ENCODE results near the gene PPP2R3A. TPM values are rescaled to one million over a fixed set of nuclear protein-coding genes. Genes with fewer than 3 reads are reported as not detected.

PPP2R3A gene
- total RNA-seq, 8 experiments from 2014 or later: 5.7 to 23.5 (median 18.8) TPM

- Histone ChIP-seq H3K4me3 (no peak overlapping the region), H3K4me1 (replicated peaks in 1 of 2) (no peaks in the 10 kb centered on the region), H3K27ac (no peak overlapping the region)
- in situ Hi-C loops (cut with MboI; ENCODE audit: low pct_unique_long_range_greater_than_20kb in 2 of 9, low sequenced_read_pairs in 9 of 9, unreplicated experiment in 9 of 9): no loop called here
- 80 to 100% (median 94%) methylated on average over 1 to 2 of the region's 2 CpGs for WGBS, 10 experiments
- ATAC-seq (replicated peaks in 6 of 8): no peak
Measured at GRCh38 chr3:135980343-135980742, 14.8 kb downstream of the PPP2R3A start.

- 13 to 100% (median 73%) methylated on average over 1 to 4 of the region's 4 CpGs for WGBS, 10 experiments
- no peak for ATAC-seq (replicated peaks in 6 of 8)
Measured at GRCh38 chr3:135981701-135982403, 16.3 kb downstream of the PPP2R3A start.

GRCh38 chr3:135982404-135982761 lies 16.9 kb downstream of the PPP2R3A start:
- Histone ChIP-seq H3K4me3 (no peak overlapping the region), H3K27ac (no peak overlapping the region), H3K4me1 (replicated peaks in 1 of 2) (no peaks in the 10 kb centered on the region)
- 40 to 100% (median 100%) methylated on average over 1 of the region's 1 CpG; no CpG with 5 or more reads in 4 of the 10 experiments for WGBS, 10 experiments
- no peak for ATAC-seq (replicated peaks in 6 of 8)
- in situ Hi-C loops (cut with MboI; ENCODE audit: low pct_unique_long_range_greater_than_20kb in 2 of 9, low sequenced_read_pairs in 9 of 9, unreplicated experiment in 9 of 9): no loop called here

More at GRCh38 chr3:135981701-135982403, 16.3 kb downstream of the PPP2R3A start:
- H3K4me1 ChIP-seq (replicated peaks in 1 of 2): no peaks in the 10 kb centered on the region
- in situ Hi-C loops (cut with MboI; ENCODE audit: low pct_unique_long_range_greater_than_20kb in 2 of 9, low sequenced_read_pairs in 9 of 9, unreplicated experiment in 9 of 9): no loop called here
- no peak overlapping the region for H3K27ac ChIP-seq
- H3K4me3 ChIP-seq: no peak overlapping the region

DNA sequence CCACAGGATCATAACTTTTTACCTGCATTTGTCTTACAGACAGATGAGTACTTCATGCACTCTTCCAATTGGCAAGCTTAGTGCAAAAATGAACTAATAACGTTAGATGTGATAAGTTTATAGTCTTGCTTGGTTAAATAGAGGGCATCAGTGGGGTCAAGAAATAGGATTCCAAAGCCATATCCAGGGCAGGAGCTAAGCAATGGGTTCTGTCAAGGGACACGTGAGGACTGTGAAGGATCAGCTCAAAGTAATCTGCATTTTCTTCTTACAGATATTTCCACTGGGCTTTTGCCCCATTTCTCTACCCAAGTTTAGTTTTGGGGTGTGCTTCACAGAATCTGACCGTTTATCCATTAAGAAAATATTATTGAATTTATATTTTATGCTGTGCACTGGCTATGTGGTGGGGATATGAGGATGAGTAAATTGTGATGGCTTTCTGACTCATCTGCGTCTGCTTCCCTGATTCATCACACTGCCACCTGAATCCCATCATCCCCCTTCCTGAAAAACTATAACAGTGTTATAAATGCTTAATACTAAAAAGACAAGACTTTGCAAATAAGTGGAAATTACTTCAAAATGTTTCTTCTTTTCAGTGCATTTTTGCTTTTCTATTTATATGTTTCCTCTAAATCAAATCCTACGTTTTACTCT lies 17.5 kb downstream of the PPP2R3A start:
- H3K4me1 ChIP-seq (replicated peaks in 1 of 2): no peaks in the 10 kb centered on the region
- in situ Hi-C loops (cut with MboI; ENCODE audit: low pct_unique_long_range_greater_than_20kb in 2 of 9, low sequenced_read_pairs in 9 of 9, unreplicated experiment in 9 of 9): no loop called here
- H3K27ac ChIP-seq: no peak overlapping the region
- 0 to 100% (median 90%) methylated on average over 1 to 5 of the region's 5 CpGs for WGBS, 10 experiments
- H3K4me3 ChIP-seq: no peak overlapping the region
- peak in 2 of 8 experiments; percentile 33 to 82 for ATAC-seq (replicated peaks in 6 of 8)

DNA sequence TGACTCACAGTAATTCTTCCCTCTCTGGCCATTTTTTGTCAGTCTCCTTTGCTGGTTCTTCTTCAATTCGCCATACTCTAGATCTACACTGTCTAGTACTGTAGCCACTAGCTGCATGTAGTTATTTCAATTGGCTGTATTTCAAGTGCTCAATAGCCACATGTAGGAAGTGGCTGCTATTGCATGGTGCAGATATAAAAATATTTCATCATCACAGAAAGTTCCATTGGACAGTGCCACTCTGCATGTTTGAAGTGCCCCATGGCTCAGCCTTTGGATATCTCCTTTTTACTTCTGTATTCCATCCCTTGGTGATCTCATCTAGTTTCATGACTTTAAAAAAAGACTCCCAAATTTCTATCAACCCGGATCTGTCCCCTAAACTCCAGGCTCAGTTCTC lies 22.1 kb downstream of the PPP2R3A start:
- WGBS, 10 experiments: 63 to 100% (median 98%) methylated on average over 1 to 2 of the region's 2 CpGs; no CpG with 5 or more reads in 2 of the 10 experiments
- Histone ChIP-seq H3K4me3 (no peak overlapping the region), H3K4me1 (replicated peaks in 1 of 2) (no peaks in the 10 kb centered on the region), H3K27ac (no peak overlapping the region)
- in situ Hi-C loops (cut with MboI; ENCODE audit: low pct_unique_long_range_greater_than_20kb in 2 of 9, low sequenced_read_pairs in 9 of 9, unreplicated experiment in 9 of 9): no loop called here
- no peak for ATAC-seq (replicated peaks in 6 of 8)

- in situ Hi-C loops (cut with MboI; ENCODE audit: low pct_unique_long_range_greater_than_20kb in 2 of 9, low sequenced_read_pairs in 9 of 9, unreplicated experiment in 9 of 9): no loop called here
- Histone ChIP-seq H3K27ac (no peak overlapping the region), H3K4me1 (replicated peaks in 1 of 2) (no peaks in the 10 kb centered on the region), H3K4me3 (no peak overlapping the region)
- no peak for ATAC-seq (replicated peaks in 6 of 8)
- WGBS, 10 experiments: 0 to 100% (median 80%) methylated on average over 1 to 2 of the region's 2 CpGs; no CpG with 5 or more reads in 2 of the 10 experiments
Measured at GRCh38 chr3:135989242-135989641, 23.7 kb downstream of the PPP2R3A start.

GRCh38 chr3:135990903-135991302 lies 25.4 kb downstream of the PPP2R3A start:
- in situ Hi-C loops (cut with MboI; ENCODE audit: low pct_unique_long_range_greater_than_20kb in 2 of 9, low sequenced_read_pairs in 9 of 9, unreplicated experiment in 9 of 9): no loop called here
- 80 to 100% (median 96%) methylated on average over 1 to 4 of the region's 4 CpGs for WGBS, 10 experiments

GRCh38 chr3:135991621-135992020 lies 26.1 kb downstream of the PPP2R3A start:
- WGBS, 10 experiments: 40 to 100% (median 86%) methylated on average over 1 to 2 of the region's 2 CpGs
- Histone ChIP-seq H3K4me3 (no peak overlapping the region), H3K27ac (no peak overlapping the region), H3K4me1 (replicated peaks in 1 of 2) (no peaks in the 10 kb centered on the region)
- ATAC-seq (replicated peaks in 6 of 8): no peak
- in situ Hi-C loops (cut with MboI; ENCODE audit: low pct_unique_long_range_greater_than_20kb in 2 of 9, low sequenced_read_pairs in 9 of 9, unreplicated experiment in 9 of 9): no loop called here

More at GRCh38 chr3:135990903-135991302, 25.4 kb downstream of the PPP2R3A start:
- no peak for ATAC-seq (replicated peaks in 6 of 8)
- H3K4me3 ChIP-seq: no peak overlapping the region
- H3K4me1 ChIP-seq (replicated peaks in 1 of 2): no peaks in the 10 kb centered on the region
- H3K27ac ChIP-seq: no peak overlapping the region

DNA sequence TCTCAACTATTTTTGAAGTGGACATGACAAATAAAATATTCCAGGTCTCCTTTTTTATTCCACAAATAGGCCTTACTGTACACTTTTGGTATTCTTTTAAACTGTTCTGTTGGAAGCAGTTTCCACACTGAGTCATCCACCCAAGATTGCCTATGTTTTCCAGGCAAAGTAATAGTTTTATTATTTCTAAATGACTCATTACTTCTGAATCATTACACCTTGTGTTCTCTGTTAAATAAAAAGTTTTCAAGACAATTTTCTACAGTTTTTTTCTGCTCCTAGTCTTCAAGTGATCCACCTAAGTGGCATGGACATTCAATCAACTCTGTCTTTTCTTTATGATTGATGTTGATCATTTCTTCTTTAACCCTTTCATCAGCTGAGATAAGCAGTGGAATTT lies 26.5 kb downstream of the PPP2R3A start:
- no peaks in the 10 kb centered on the region for H3K4me1 ChIP-seq (replicated peaks in 1 of 2)
- no peak overlapping the region for H3K27ac ChIP-seq
- peak in 2 of 8 experiments; percentile 62 to 73 for ATAC-seq (replicated peaks in 6 of 8)
- no peak overlapping the region for H3K4me3 ChIP-seq
- in situ Hi-C loops (cut with MboI; ENCODE audit: low pct_unique_long_range_greater_than_20kb in 2 of 9, low sequenced_read_pairs in 9 of 9, unreplicated experiment in 9 of 9): no loop called here

GRCh38 chr3:135994708-135995337 lies 29.3 kb downstream of the PPP2R3A start:
- 80 to 100% (median 93%) methylated on average over 1 to 3 of the region's 3 CpGs; no CpG with 5 or more reads in 1 of the 10 experiments for WGBS, 10 experiments
- ATAC-seq (replicated peaks in 6 of 8): peak in 1 of 8 experiments; percentile 72
- Histone ChIP-seq H3K4me1 (replicated peaks in 1 of 2) (no peaks in the 10 kb centered on the region), H3K4me3 (no peak overlapping the region), H3K27ac (no peak overlapping the region)
- in situ Hi-C loops (cut with MboI; ENCODE audit: low pct_unique_long_range_greater_than_20kb in 2 of 9, low sequenced_read_pairs in 9 of 9, unreplicated experiment in 9 of 9): no loop called here

DNA sequence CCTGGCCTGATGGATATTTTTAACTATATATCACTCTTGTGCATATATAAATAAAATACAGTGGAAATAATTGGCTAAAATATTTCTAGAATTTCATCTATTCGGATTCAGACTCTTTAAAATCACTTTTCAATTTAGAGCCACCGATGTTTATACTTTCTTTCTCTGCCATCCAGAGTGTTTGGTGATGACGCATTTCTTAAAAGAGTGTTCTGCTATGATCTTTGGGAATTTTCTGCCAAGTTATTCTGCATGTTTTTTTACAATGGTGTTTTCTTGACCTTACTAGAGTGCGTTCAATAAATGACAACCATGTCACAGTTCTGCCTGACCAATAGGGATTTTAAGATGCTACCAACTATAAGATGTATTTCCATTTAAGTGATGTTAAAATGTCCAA lies 30.2 kb downstream of the PPP2R3A start:
- whole genome bisulfite sequencing, 10 experiments: 68 to 100% (median 98%) methylated on average over 1 to 4 of the region's 4 CpGs
- Histone ChIP-seq H3K4me3 (no peak overlapping the region), H3K27ac (no peak overlapping the region), H3K4me1 (replicated peaks in 1 of 2) (no peaks in the 10 kb centered on the region)
- in situ Hi-C loops (cut with MboI; ENCODE audit: low pct_unique_long_range_greater_than_20kb in 2 of 9, low sequenced_read_pairs in 9 of 9, unreplicated experiment in 9 of 9): no loop called here
- ATAC-seq (replicated peaks in 6 of 8): no peak

- Histone ChIP-seq H3K27ac (no peak overlapping the region), H3K4me3 (no peak overlapping the region), H3K4me1 (replicated peaks in 1 of 2) (no peaks in the 10 kb centered on the region)
- in situ Hi-C loops (cut with MboI; ENCODE audit: low pct_unique_long_range_greater_than_20kb in 2 of 9, low sequenced_read_pairs in 9 of 9, unreplicated experiment in 9 of 9): no loop called here
- no peak for ATAC-seq (replicated peaks in 6 of 8)
- WGBS, 10 experiments: 84 to 92% (median 90%) methylated on average over 2 to 6 of the region's 6 CpGs
Measured at GRCh38 chr3:135997554-135998320, 32.2 kb downstream of the PPP2R3A start.

DNA sequence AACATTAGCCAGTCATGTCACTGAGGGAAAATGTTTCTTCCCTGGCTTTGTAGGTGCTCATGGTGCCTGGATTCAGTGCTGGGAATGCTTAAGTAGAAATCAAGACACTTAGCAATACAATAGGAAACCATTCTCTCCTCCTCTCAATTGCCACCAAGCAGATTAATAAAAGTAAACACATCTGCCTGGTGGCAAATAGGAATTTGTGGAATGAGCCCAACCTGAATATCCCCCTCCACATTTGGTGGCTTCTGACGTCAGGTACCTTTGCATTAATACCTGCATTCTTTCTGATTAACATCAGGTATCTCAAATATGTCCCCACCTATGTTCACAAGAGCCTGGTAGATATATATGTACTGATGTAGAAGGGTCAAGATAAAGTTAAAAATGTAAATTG lies 42.7 kb downstream of the PPP2R3A start:
- Histone ChIP-seq H3K27ac (no peak overlapping the region), H3K4me1 (replicated peaks in 1 of 2) (no peaks in the 10 kb centered on the region), H3K4me3 (no peak overlapping the region)
- no peak for ATAC-seq (replicated peaks in 6 of 8)
- 57 to 100% (median 94%) methylated on average over 1 of the region's 1 CpG; no CpG with 5 or more reads in 4 of the 10 experiments for WGBS, 10 experiments
- in situ Hi-C loops (cut with MboI; ENCODE audit: low pct_unique_long_range_greater_than_20kb in 2 of 9, low sequenced_read_pairs in 9 of 9, unreplicated experiment in 9 of 9): no loop called here
